ENCODE measurements around the gene C2orf49.

- TF ChIP-seq POLR2A (IDR thresholded peaks at IDR 0.05) = no peak
- no peak for TF ChIP-seq CTCF (IDR thresholded peaks at IDR 0.05)
Observed at GRCh38 chr2:105336786-105337121, 586 bp upstream of the C2orf49 start.
